HG02870 (cell line): ENCODE measurements around the gene ASPSCR1.

Source experiments
- ATAC-seq: cut with Tn5 transposase; IDR thresholded peaks from one replicate; pipeline ENCODE4 v1.9.1; 2021; ENCODE audit warnings: mild to moderate bottlenecking, moderate library complexity; ENCODE audit not compliant: unreplicated experiment

ASPSCR1 gene

GRCh38 chr17:81958633-81959342 lies 18.6 kb upstream of the ASPSCR1 start:
- ATAC-seq, result no peak

- ATAC-seq, result no peak
Measured at GRCh38 chr17:81959362-81960129, 17.9 kb upstream of the ASPSCR1 start.

GRCh38 chr17:81960130-81960958 lies 17.1 kb upstream of the ASPSCR1 start:
- ATAC-seq, result no peak

- ATAC-seq, result no peak
Measured at GRCh38 chr17:81961087-81961511, 16.3 kb upstream of the ASPSCR1 start, which contains the start of gene NOTUM. TSS of gene NOTUM (minus strand) at chr17:81961187. CDS start at chr17:81960909, 278 bp downstream.

GRCh38 chr17:81961521-81962498 lies 15.6 kb upstream of the ASPSCR1 start:
- ATAC-seq, result no peak

GRCh38 chr17:81962499-81963441 lies 14.7 kb upstream of the ASPSCR1 start:
- ATAC-seq, result no peak

- ATAC-seq, result no peak
Measured at GRCh38 chr17:81964081-81964849, 13.2 kb upstream of the ASPSCR1 start.

- no peak for ATAC-seq
Measured at GRCh38 chr17:81966343-81967243, 10.8 kb upstream of the ASPSCR1 start.

GRCh38 chr17:81967244-81967532 lies 10.2 kb upstream of the ASPSCR1 start:
- ATAC-seq, result no peak

- no peak for ATAC-seq
Measured at GRCh38 chr17:81967533-81968395, 9.7 kb upstream of the ASPSCR1 start.

- no peak for ATAC-seq
Measured at GRCh38 chr17:81968396-81968745, 9.1 kb upstream of the ASPSCR1 start.

- ATAC-seq, result no peak
Measured at GRCh38 chr17:81968850-81969812, 8.3 kb upstream of the ASPSCR1 start.

- no peak for ATAC-seq
Measured at GRCh38 chr17:81973432-81973831, 4.0 kb upstream of the ASPSCR1 start.

- ATAC-seq, result no peak
Measured at GRCh38 chr17:81976332-81977210, 858 bp upstream of the ASPSCR1 start.
